ENCODE data around the gene SPEF2.
"Not testable (repeated sequence)": the region's sequence is repeated elsewhere in the genome, so short reads cannot be mapped to it uniquely, and the experiment has no call there.

SPEF2 gene

GRCh38 chr5:35656721-35657120 lies 39.1 kb downstream of the SPEF2 start:
- DNase-seq: no peak

- DNase-seq: no peak
Measured at GRCh38 chr5:35657877-35658276, 40.2 kb downstream of the SPEF2 start.

- no peak for DNase-seq
Measured at GRCh38 chr5:35659556-35659955, 41.9 kb downstream of the SPEF2 start.

DNA sequence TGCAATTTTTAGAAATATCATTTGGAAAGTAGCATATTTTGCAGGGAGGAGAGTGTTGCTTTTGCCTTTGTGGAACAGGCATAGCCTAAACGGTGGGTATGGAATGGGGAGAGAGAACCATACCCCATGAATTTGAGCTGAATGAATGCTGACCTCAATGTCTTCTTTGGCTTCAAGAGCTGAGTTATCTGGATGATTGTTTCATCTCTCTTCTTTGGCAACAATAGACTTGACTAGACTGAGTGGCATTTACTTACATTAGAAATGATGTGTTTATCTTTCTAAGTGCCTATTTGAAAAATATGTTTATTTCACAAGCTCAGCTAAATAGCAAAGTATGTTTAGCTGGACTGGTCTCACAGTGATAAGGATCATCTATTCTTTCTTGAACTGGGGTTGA lies 42.8 kb downstream of the SPEF2 start:
- no peak for DNase-seq

GRCh38 chr5:35664584-35664983 lies 46.9 kb downstream of the SPEF2 start:
- no peak for DNase-seq

DNA sequence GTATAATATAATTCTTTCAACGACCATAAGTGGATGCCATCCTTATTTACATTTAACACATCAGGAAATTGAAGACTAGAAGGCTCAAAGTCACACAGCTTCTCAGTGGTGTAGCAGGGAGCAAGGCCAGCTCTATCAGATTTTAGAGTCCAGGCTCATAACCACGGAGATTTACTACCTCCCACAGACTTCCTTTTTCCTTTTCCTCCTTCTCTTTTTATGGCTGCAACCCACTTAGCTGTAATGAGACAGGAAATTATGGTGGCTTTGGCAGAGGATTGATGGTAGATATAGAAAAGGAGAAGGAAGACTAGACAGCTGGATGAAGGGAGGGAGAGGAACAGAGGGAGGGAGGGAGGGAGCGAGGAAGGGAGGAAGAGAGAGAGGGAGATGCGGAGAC lies 47.4 kb downstream of the SPEF2 start:
- DNase-seq: no peak

DNA sequence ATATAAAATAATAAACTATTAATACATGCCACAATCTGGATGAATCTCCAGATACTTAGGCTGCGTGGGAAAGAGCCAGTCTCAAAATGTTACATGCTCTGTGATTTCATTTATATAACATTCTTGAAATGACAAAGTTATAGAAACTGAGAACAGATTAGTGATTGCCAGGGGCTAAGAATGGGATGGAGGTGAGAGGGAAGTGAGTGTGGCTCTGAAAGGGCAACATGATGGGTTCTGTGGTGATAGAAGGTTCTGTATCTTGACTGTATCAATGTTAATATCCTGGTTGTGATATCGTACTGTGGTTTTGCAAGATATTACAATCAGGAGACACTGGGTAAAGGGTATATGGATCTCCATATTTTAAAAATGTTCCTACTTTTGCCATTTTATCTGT lies 50.7 kb downstream of the SPEF2 start:
- no peak for DNase-seq

DNA sequence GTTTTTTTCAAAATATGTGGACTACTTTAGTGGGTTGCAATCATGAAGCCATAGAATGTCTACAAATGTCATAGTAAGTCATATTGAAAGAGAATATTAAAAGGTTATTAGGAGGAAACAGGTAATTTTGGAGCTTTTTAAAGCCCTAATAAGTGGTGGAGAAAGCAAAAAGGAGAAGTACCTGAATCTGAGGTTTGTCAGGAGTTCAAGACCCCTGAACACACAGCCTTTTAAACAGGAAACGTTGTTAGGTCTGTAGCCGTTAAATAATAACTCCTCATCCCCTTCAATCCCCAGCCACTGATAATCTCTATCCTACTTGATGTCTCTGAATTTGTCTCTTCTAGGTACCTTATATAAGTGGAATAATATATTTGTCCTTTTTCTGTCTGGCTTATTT lies 51.1 kb downstream of the SPEF2 start:
- DNase-seq: no peak

GRCh38 chr5:35671541-35672295 lies 54.1 kb downstream of the SPEF2 start:
- no peak for DNase-seq

DNA sequence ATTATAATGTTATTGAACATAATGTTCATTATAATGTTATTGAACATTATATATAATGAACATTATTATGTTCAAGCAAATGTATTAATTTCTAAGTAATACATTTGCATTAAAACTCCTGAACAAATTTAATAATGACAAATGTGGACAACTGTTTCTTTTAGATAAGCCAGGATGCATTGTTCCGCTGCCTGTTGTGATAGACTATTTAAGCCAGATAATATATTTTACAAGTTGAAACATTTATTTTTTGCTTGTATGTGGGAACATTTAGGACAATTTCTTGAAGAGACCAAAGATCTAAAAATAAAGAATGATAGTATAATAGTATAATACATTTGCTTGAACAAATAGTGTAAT lies 54.6 kb downstream of the SPEF2 start:
- DNase-seq: not testable (repeated sequence)

DNA sequence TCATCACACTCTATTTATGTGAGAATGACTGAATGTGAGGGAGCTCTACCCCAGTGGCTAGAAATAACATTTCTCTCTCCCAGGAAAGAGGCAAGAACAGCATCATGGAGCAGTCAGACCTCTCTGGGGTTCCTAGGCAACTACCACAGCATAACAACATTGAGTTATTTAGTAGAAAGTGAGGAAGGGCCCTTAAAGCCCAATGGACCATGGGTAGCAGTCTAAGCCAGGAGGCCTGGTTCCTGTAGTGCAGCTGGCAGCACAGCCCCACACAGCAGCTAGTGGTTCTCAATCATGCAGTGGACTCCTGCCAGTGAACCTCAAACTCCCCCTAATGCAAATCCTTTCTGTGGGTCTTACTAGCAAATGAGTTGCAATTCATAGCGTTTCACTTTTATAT lies 55.3 kb downstream of the SPEF2 start:
- DNase-seq: no peak

DNA sequence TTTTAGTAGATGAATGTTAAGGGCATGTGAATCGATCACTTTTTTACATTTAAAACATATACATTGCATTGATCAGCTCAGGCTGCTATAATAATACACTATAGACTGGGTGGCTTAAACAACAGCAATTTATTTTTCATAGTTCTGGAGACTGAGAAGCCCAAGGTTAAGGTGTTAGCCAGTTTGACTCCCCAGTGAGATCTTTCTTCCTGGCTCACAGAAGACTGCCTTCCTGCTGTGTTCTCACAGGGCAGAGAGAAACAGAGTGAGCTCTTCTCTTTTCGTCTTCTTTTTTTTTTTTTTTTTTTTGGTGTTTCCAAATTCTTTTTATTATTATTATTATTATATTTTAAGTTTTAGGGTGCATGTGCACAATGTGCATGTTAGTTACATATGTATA lies 56.4 kb downstream of the SPEF2 start:
- no peak for DNase-seq

DNA sequence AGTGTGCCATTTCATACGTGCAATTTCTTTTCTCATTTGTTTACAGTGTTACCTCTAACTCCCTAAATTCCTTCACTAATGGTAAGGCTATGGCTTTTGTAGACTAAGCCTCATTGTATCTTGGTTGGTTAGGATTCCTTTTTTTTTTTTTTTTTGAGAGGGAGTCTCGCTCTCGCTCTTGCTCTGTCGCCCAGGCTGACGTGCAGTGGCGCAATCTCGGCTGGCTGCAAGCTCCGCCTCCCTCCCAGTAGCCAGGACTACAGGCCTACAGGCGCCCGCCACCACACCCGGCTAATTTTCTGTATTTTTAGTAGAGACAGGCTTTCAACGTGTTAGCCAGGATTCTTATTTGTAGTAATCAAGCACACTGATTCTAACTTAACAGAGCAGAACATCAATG lies 57.7 kb downstream of the SPEF2 start:
- DNase-seq: no peak

GRCh38 chr5:35677878-35678277 lies 60.2 kb downstream of the SPEF2 start:
- no peak for DNase-seq

GRCh38 chr5:35678661-35679060 lies 61.0 kb downstream of the SPEF2 start:
- no peak for DNase-seq

DNA sequence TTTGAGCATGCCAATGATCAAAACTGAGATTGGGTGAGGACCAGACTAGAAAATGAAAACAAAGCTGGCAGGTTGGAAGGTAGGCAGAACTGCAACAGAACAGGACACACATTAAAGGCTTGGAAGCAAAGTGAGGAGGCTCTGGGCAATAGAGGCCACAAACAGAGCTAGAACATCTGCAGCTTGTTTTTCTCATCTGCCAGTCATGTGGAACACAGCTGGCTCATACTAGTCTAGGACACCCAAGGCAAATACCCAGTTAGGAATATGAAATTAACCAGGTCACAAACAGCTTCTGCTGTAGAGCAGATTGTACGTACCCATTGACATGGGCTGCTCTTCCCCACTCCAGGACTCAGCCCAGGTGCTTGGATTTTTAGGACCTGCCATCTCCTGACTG lies 61.7 kb downstream of the SPEF2 start:
- no peak for DNase-seq

DNA sequence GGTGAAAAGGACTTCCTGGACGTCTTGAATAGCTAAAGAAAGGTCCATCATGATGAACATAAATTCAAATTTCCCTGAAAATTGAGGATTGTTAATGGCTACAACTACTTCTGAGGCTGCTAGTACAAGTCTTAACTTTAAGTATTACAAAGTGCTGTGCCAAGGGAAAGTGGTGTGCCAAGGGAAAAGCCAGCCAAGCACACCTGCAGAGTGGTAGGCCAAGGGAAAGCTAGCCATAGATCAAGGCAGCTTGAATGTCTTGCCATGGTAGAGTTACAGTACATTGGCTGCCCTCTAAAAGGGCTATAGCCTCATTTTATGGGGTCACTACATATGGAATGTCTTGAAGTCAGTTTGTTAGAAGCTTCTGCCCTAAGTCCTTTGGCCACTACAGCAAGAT lies 64.2 kb downstream of the SPEF2 start:
- DNase-seq: no peak

DNA sequence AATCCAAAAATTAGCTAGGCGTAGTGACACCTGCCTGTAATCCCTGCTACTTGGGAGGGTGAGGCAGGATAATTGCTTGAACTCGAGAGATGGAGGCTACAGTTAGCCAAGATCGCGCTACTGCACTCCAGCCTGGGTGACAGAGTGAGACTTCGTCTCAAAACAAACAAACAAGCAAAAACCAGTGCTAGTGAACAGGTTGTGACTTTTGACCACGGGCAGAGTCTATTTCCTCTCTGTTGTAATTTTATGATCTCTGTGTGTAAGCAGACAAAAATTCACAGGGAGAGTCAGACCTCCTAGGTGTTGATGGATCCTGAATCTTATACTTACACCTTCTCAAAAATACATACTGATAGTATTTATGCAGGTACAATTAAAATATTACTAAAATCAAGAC lies 65.8 kb downstream of the SPEF2 start:
- no peak for DNase-seq

GRCh38 chr5:35685161-35685560 lies 67.5 kb downstream of the SPEF2 start:
- no peak for DNase-seq

DNA sequence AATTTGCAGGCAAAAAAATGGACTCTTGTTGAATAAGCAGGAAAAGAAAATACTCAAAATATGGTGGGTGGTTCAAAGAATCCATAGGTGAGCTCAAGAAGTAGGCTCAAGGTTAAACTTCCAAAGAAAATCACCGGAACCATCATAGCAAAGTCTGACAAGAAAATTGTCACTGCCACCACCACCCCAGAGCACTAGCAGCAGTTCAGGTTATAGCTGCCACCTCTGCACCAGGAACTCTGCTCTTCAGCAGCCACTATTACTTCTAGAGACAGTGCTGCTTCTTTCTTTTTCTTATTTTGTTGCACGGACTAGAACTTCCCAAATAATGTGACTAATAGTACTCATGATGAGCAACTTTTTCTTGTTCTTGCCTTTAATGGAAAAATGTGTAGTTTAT lies 70.3 kb downstream of the SPEF2 start:
- DNase-seq: no peak

GRCh38 chr5:35694481-35694880 lies 76.8 kb downstream of the SPEF2 start:
- no peak for DNase-seq

GRCh38 chr5:35698047-35698808 lies 80.6 kb downstream of the SPEF2 start:
- no peak for DNase-seq

DNA sequence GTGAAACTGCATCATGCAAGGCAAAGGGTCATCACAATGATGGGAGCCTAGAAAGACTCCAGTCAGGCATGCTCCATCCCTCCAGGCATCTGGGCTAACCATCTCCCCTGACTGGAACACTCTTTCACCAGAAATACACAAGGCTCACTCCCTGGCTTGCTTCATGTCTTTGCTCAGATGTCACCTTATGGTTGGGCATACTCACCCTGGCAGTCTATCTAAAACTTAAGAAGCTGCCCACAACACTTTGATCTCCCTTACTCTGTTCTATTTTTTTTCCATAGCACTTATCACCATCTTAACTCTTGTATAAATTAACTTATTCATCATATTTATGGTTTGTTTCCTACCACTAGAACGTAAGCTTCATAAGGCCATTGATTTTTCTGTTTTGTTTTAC lies 90.0 kb downstream of the SPEF2 start:
- DNase-seq: no peak

DNA sequence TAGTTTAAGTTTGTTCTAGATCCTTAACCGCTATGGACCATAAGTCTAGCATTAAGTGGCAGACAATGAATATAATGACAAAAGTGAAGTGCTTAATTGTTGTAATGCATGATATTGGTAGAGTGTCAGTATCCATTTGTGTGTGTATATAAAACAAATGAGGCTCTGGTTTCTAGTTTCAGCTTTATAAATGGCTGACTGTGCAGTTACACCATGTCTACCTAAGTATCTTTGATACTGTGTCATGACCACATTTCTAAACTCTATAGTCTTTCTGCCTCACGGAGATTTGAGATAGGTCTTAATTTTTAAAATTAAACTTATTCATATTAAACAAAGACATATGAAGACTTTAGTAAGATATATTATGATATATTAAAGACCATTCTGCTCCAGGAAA lies 92.0 kb downstream of the SPEF2 start:
- DNase-seq: no peak

DNA sequence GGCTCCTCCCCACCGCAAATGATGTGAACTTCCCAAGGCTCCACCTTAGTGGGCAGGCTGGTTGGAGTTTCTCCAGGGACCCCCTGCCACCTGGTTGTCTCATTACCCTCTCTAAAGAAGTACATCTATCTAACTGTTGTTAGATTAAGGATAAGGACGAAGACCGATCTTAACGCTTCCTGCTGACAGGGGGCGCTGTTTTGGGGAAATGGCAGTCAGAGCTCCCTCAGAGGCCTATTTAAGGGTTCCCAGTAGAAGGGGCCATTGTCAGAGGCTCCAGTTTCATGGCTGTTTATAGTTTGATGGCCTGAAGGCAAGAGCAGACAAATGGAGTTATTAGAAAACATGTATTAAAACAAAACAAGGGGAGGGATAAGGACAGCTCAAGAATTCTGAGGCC lies 100.1 kb downstream of the SPEF2 start:
- no peak for DNase-seq

Data from NCI-H510A (cell line).